IPS-18c (cell line): Measurements from ENCODE around the gene DACT3.

Source experiments
- H3K4me3 ChIP-seq: 2 replicates; pipeline ENCODE4 v1.7.0; 2013; ENCODE audit warnings: low read depth, mild to moderate bottlenecking, low read length, moderate library complexity; ENCODE audit not compliant: insufficient read depth
- H3K9me3 ChIP-seq: one replicate; pipeline ENCODE4 v1.6.1; 2013; ENCODE audit warnings: mild to moderate bottlenecking, low read length, moderate library complexity; ENCODE audit not compliant: control insufficient read depth, insufficient read depth

Gene DACT3

GRCh38 chr19:46623915-46624502 is 37.0 kb downstream of the DACT3 start:
- Histone ChIP-seq H3K9me3 (no peaks in the 10 kb centered on the region), H3K4me3 (no peak overlapping the region)

DNA sequence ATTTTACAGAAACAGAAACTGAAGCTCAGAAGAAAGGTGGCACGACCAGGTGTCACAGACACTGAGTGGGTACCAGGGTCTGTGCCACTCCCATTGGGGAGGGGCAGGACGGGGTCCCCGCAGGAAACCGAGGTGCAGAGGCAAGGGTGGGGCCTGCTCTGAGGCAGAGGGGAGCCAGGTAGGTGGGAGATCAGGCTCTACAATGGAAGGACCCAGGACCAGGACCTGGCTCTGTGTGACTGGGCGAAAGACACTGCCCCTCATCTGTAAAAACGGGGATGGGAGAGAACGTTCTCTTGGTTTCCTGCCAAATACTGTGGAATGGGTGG is 38.9 kb downstream of the DACT3 start:
- Histone ChIP-seq H3K4me3 (no peak overlapping the region), H3K9me3 (no peaks in the 10 kb centered on the region)

- Histone ChIP-seq H3K4me3 (no peak overlapping the region), H3K9me3 (no peaks in the 10 kb centered on the region)
Measured at GRCh38 chr19:46621191-46622117, 39.5 kb downstream of the DACT3 start.

GRCh38 chr19:46620716-46621115 is 40.3 kb downstream of the DACT3 start:
- Histone ChIP-seq H3K9me3 (no peaks in the 10 kb centered on the region), H3K4me3 (no peak overlapping the region)

- Histone ChIP-seq H3K9me3 (no peaks in the 10 kb centered on the region), H3K4me3 (no peak overlapping the region)
Measured at GRCh38 chr19:46620267-46620666, 40.7 kb downstream of the DACT3 start.

DNA sequence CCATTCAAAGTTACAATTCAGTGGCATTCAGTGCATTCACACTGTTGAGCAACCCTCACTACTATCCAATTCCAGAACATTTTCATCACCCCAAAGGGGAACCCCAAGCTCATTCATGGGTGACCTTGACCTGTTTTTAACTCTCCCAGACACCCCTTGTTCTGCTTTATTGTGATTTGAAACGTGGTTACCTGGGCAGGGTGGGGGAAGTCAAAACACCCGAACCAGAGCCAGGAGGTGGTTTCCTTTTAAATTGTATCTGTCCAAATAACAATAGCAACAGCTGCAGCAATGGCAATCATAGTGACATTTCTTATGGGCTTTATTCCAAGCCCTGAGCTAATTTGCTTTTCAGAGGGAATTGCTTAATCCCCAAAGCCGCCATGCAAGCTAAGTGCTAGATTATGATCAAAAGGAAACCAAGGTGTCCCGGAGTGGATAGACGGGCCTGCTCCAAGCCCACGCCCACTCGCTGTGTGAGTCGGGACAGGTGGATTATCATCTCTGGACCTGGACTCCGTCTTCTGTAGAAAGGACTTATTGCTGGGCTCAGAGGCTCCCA is 42.2 kb downstream of the DACT3 start:
- Histone ChIP-seq H3K4me3 (no peak overlapping the region), H3K9me3 (no peaks in the 10 kb centered on the region)

GRCh38 chr19:46617601-46618000 is 43.4 kb downstream of the DACT3 start:
- Histone ChIP-seq H3K9me3 (no peaks in the 10 kb centered on the region), H3K4me3 (no peak overlapping the region)

GRCh38 chr19:46616631-46617322 is 44.2 kb downstream of the DACT3 start:
- Histone ChIP-seq H3K4me3 (no peak overlapping the region), H3K9me3 (no peaks in the 10 kb centered on the region)

DNA sequence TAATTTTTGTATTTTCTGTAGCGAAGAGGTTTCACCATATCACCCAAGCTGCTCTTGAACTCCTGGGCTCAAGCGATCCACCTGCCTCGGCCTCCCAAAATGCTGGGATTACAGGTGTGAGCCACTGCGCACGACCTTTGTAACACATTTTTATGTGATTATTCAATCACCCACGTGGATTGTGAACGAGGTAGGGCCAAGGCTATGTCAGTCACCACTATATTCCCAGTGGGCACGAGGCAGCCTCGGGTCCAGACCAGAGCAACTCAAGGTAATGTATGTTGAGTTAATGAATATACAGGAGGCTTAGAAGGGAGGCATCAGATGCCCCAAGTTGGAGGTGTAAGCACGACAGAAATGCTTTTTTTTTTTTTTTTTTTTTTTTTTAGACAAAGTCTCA is 45.0 kb downstream of the DACT3 start:
- Histone ChIP-seq H3K4me3 (no peak overlapping the region), H3K9me3 (no peaks in the 10 kb centered on the region)

DNA sequence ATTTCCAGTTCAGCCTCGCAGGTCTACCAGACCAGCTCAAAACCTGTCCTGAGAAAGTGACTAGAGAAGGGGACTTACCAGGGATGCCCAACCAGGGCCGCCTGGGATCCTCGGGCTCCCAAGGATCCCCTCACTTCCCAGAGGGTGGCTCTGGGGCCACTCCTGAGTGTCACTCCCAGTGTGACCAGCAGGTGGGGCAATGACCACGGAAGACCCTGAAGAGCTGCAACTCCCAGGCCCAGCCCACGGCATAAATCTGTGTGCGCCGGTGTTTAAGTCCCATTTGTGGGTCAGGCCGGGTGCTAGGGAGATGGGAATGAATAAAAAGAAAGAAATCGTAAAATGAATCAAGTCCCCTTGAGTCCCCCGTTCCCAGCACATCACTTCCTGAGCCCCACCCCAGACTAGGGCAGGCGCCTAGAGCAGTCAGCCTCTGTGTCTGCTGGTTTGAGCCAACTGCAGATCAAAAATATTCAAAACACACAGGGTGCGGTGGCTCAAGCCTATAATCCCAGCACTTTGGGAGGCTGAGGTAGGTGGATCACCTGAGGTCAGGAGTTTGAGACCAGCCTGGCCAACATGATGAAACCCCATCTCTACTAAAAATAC is 46.8 kb downstream of the DACT3 start:
- Histone ChIP-seq H3K4me3 (no peak overlapping the region), H3K9me3 (no peaks in the 10 kb centered on the region)

DNA sequence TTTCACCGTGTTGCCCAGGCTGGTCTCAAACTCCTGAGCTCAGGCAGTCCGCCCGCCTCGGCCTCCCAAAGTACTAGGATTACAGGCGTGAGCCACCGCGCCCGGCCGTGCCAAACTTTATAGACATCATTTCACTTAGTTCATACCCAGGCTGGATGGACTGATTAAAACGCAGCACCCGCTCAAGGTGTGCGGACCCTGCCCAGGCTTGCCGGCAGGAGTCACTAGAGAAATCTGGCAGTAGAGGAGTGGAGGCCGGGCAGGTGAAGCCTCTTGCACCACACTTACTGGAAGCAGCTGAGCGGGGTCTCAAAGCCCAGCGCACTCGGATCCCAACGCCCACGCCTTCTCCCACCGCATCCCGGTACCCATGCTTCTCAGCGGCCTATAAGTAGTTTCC is 47.5 kb downstream of the DACT3 start:
- no peaks in the 10 kb centered on the region for H3K9me3 ChIP-seq
- H3K4me3 ChIP-seq: no peak overlapping the region

- Histone ChIP-seq H3K9me3 (no peaks in the 10 kb centered on the region), H3K4me3 (no peak overlapping the region)
Measured at GRCh38 chr19:46611776-46612175, 49.2 kb downstream of the DACT3 start.

- H3K4me3 ChIP-seq: no peak overlapping the region
- no peaks in the 10 kb centered on the region for H3K9me3 ChIP-seq
Measured at GRCh38 chr19:46610851-46611770, 49.9 kb downstream of the DACT3 start.

DNA sequence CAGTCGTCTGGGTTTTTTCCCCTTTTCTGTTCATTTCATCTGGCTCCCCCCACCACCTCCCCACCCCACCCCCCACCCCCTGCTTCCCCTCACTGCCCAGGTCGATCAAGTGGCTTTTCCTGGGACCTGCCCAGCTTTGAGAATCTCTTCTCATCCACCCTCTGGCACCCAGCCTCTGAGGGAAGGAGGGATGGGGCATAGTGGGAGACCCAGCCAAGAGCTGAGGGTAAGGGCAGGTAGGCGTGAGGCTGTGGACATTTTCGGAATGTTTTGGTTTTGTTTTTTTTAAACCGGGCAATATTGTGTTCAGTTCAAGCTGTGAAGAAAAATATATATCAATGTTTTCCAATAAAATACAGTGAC is 50.6 kb downstream of the DACT3 start:
- Histone ChIP-seq H3K4me3 (no peak overlapping the region), H3K9me3 (no peaks in the 10 kb centered on the region)

DNA sequence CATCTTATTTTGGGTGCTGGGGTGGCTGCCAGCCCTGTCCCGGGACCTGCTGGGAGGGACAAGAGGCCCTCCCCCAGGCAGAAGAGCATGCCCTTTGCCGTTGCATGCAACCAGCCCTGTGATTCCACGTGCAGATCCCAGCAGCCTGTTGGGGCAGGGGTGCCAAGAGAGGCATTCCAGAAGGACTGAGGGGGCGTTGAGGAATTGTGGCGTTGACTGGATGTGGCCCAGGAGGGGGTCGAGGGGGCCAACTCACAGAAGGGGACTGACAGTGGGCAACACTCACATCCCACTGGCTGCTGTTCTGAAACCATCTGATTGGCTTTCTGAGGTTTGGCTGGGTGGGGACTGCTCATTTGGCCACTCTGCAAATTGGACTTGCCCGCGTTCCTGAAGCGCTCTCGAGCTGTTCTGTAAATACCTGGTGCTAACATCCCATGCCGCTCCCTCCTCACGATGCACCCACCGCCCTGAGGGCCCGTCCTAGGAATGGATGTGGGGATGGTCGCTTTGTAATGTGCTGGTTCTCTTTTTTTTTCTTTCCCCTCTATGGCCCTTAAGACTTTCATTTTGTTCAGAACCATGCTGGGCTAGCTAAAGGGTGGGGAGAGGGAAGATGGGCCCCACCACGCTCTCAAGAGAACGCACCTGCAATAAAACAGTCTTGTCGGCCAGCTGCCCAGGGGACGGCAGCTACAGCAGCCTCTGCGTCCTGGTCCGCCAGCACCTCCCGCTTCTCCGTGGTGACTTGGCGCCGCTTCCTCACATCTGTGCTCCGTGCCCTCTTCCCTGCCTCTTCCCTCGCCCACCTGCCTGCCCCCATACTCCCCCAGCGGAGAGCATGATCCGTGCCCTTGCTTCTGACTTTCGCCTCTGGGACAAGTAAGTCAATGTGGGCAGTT is 51.2 kb downstream of the DACT3 start:
- Histone ChIP-seq H3K9me3 (no peaks in the 10 kb centered on the region), H3K4me3 (no peak overlapping the region)
